Type B pancreatic cell (in vitro differentiated cells): Measurements from ENCODE around the gene BMP8B. TPM values are rescaled to one million over a fixed set of nuclear protein-coding genes. Genes with fewer than 3 reads are reported as not detected.

Experiments
- DNase-seq: peaks from one replicate; pipeline ENCODE4 v3.0.0; 2021; ENCODE audit warnings: mixed read lengths; ENCODE audit not compliant: unreplicated experiment; ENCODE audit errors: extremely low spot score
- H3K27ac Mint-ChIP-seq: 2 replicates; pipeline ENCODE4 v1.8.0; 2021; ENCODE audit warnings: mild to moderate bottlenecking, mixed read lengths
- H3K27me3 Mint-ChIP-seq: 2 replicates; pipeline ENCODE4 v1.8.0; 2021; ENCODE audit warnings: mixed read lengths
- H3K36me3 Mint-ChIP-seq: 2 replicates; pipeline ENCODE4 v1.8.0; 2021; ENCODE audit warnings: mixed read lengths
- H3K4me1 Mint-ChIP-seq: one replicate; pipeline ENCODE4 v1.8.0; 2021; ENCODE audit warnings: mixed read lengths; ENCODE audit not compliant: unreplicated experiment
- H3K4me3 Mint-ChIP-seq: 2 replicates; pipeline ENCODE4 v1.8.0; 2021; ENCODE audit warnings: mild to moderate bottlenecking, mixed read lengths
- H3K9me3 Mint-ChIP-seq: 2 replicates; pipeline ENCODE4 v1.8.0; 2021; ENCODE audit warnings: mixed read lengths
- total RNA-seq: library from RNA; stranded (reverse); gene quantifications from 2 replicates; pipeline ENCODE4 v1.2.1, GENCODE V29; 2021; ENCODE audit warnings: low replicate concordance
- TF ChIP-seq, protein P1 (sequence below): fragments of 200-600 bp; sonication (generic); conservative IDR thresholded peaks from 2 replicates; pipeline ENCODE4 v1.5.0; 2021; ENCODE audit warnings: antibody characterized with exemption, mild to moderate bottlenecking

Gene BMP8B
- total RNA-seq, 1 donor from 2014 or later, result 1.5 TPM

DNA sequence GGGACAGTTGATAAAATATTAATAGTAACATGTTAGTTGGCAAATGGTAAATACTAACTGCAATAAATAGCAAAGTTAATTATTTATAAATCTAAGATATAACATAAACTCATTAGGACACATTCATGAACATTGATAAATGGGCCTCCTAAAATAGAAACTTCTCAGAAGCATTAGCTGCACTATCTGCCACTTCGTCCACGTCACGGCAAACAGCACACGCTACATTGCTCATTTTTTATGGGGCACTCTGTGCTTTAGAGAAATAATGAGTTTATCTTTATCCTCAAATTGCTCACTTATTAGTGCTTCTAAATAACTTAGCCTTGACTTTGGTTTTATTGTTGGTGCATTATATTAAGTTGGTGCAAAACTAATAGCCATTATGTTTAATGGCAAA lies 81.2 kb downstream of the BMP8B start:
- H3K4me1 Mint-ChIP-seq, result no peaks in the 10 kb centered on the region
- TF ChIP-seq, protein P1, sequence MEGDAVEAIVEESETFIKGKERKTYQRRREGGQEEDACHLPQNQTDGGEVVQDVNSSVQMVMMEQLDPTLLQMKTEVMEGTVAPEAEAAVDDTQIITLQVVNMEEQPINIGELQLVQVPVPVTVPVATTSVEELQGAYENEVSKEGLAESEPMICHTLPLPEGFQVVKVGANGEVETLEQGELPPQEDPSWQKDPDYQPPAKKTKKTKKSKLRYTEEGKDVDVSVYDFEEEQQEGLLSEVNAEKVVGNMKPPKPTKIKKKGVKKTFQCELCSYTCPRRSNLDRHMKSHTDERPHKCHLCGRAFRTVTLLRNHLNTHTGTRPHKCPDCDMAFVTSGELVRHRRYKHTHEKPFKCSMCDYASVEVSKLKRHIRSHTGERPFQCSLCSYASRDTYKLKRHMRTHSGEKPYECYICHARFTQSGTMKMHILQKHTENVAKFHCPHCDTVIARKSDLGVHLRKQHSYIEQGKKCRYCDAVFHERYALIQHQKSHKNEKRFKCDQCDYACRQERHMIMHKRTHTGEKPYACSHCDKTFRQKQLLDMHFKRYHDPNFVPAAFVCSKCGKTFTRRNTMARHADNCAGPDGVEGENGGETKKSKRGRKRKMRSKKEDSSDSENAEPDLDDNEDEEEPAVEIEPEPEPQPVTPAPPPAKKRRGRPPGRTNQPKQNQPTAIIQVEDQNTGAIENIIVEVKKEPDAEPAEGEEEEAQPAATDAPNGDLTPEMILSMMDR, result no peak
- H3K4me3 Mint-ChIP-seq, result no peak overlapping the region
- no peaks in the 10 kb centered on the region for H3K36me3 Mint-ChIP-seq
- no peak for DNase-seq
- H3K9me3 Mint-ChIP-seq, result no peaks in the 10 kb centered on the region
- no peak overlapping the region for H3K27ac Mint-ChIP-seq
- H3K27me3 Mint-ChIP-seq, result peaks cover 54% of the 10 kb centered on the region

Other genes with a start within 250 kb of the BMP8B start
- gene PABPC4, start 212.1 kb downstream of the BMP8B start, total RNA-seq, result 283 and 291 TPM in 2 replicates
- gene HEYL, start 149.2 kb downstream of the BMP8B start, total RNA-seq, result 0.83 and 4.3 TPM in 2 replicates
- 0.43 TPM in 1 of 2 replicates, not detected in the other for gene NT5C1A, start 116.8 kb downstream of the BMP8B start, total RNA-seq
- 0.21 and 0.53 TPM in 2 replicates for gene HPCAL4, start 97.4 kb downstream of the BMP8B start, total RNA-seq
- gene PPIE, start 50.0 kb downstream of the BMP8B start, total RNA-seq, result 50.0 and 51.7 TPM in 2 replicates
- 0.21 and 0.65 TPM in 2 replicates for gene OXCT2, start 17.5 kb downstream of the BMP8B start, total RNA-seq
- gene TRIT1, start 94.6 kb upstream of the BMP8B start, total RNA-seq, result 23.9 and 29.6 TPM in 2 replicates
- gene MYCL, start 113.1 kb upstream of the BMP8B start, total RNA-seq, result 19.5 and 36.5 TPM in 2 replicates
- 6.1 and 7.3 TPM in 2 replicates for gene MFSD2A, start 166.3 kb upstream of the BMP8B start, total RNA-seq